Stimulated activated CD4-positive, alpha-beta T cell treated with anti-CD3 and anti-CD28 coated beads, Interleukin-12 subunit alpha, Interleukin-12 subunit beta, amount 100 ng/mL, for 48 hours (primary cell): ENCODE measurements around the gene CYSLTR1.
"Not testable (repeated sequence)": the region's sequence is repeated elsewhere in the genome, so short reads cannot be mapped to it uniquely, and the experiment has no call there.

Experiments
- DNase-seq, 3 donors: peaks; one replicate each; pipeline ENCODE4 v3.0.0-alpha.2; 2020; ENCODE audit warnings: low read depth in 2 of 3, low spot score in 1 of 3

Gene CYSLTR1

DNA sequence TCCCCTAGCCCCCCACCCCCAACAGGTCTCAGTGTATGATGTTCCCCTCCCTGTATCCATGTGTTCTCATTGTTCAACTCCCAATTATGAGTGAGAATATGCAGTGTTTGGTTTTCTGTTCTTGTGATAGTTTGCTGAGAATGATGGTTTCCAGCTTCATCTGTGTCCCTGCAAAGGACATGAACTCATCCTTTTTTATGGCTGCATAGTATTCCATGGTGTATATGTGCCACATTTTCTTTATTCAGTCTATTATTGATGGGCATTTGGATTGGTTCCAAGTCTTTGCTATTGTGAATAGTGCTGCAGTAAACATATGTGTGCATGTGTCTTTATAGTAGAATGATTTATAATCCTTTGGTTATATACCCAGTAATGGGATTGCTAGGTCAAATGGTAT is 101.4 kb downstream of the CYSLTR1 start:
- DNase-seq = not testable (repeated sequence)
